Epithelial cell of esophagus (primary cell): ENCODE results near the gene ARL17A.
"Not testable (repeated sequence)": the region's sequence is repeated elsewhere in the genome, so short reads cannot be mapped to it uniquely, and the experiment has no call there.

Experiments used
- DNase-seq: peaks from one replicate; pipeline ENCODE4 v3.0.0; 2010; ENCODE audit warnings: low read depth
- H3K4me3 ChIP-seq: 2 replicates; pipeline ENCODE4 v1.5.1; 2011; ENCODE audit warnings: mild to moderate bottlenecking, low read length, control low read depth

Gene ARL17A

GRCh38 chr17:46560048-46560447, 19.4 kb downstream of the ARL17A start:
- DNase-seq, H3K4me3 ChIP-seq: not testable (repeated sequence)

GRCh38 chr17:46559155-46559554, 20.3 kb downstream of the ARL17A start:
- H3K4me3 ChIP-seq, DNase-seq: not testable (repeated sequence)

- H3K4me3 ChIP-seq, DNase-seq: not testable (repeated sequence)
Observed at GRCh38 chr17:46548607-46549006, 30.9 kb downstream of the ARL17A start.

GRCh38 chr17:46534716-46535115, 44.8 kb downstream of the ARL17A start:
- not testable (repeated sequence) for H3K4me3 ChIP-seq, DNase-seq

GRCh38 chr17:46512168-46512567, 67.3 kb downstream of the ARL17A start, which contains the start of gene LRRC37A2:
TSS of gene LRRC37A2 (plus strand) at chr17:46512468. CDS start at chr17:46512713, 245 bp downstream.
- not testable (repeated sequence) for DNase-seq, H3K4me3 ChIP-seq

- H3K4me3 ChIP-seq, DNase-seq: not testable (repeated sequence)
Observed at GRCh38 chr17:46505896-46506295, 73.6 kb downstream of the ARL17A start.

- DNase-seq, H3K4me3 ChIP-seq: not testable (repeated sequence)
Observed at GRCh38 chr17:46499437-46500139, 79.9 kb downstream of the ARL17A start.

GRCh38 chr17:46492021-46492420, 87.5 kb downstream of the ARL17A start:
- DNase-seq, H3K4me3 ChIP-seq: not testable (repeated sequence)

GRCh38 chr17:46481310-46481709, 98.2 kb downstream of the ARL17A start:
- H3K4me3 ChIP-seq = not testable (repeated sequence)

GRCh38 chr17:46478823-46479222, 100.7 kb downstream of the ARL17A start:
- DNase-seq = not testable (repeated sequence)

More at GRCh38 chr17:46481310-46481709, 98.2 kb downstream of the ARL17A start:
- not testable (repeated sequence) for DNase-seq

GRCh38 chr17:46475583-46475982, 103.9 kb downstream of the ARL17A start:
- H3K4me3 ChIP-seq, DNase-seq: not testable (repeated sequence)

More at GRCh38 chr17:46478823-46479222, 100.7 kb downstream of the ARL17A start:
- not testable (repeated sequence) for H3K4me3 ChIP-seq

- H3K4me3 ChIP-seq, DNase-seq: not testable (repeated sequence)
Observed at GRCh38 chr17:46474489-46474888, 105.0 kb downstream of the ARL17A start.

- H3K4me3 ChIP-seq, DNase-seq: not testable (repeated sequence)
Observed at GRCh38 chr17:46467618-46468017, 111.9 kb downstream of the ARL17A start.
